Fibroblast of lung (primary cell): ENCODE measurements around the gene RAD23B. TPM values are rescaled to one million over a fixed set of nuclear protein-coding genes. Genes with fewer than 3 reads are reported as not detected.
A peak's percentile ranks its signal among the peaks of the same experiment; 100 is the strongest.

Experiments
- DNase-seq, 2 donors: peaks; one replicate each; pipeline versions ENCODE4 v3.0.0 to v3.0.0-alpha.2; 2010; ENCODE audit warnings: low read depth in 2 of 2
- H2AFZ ChIP-seq: 2 replicates; pipeline ENCODE4 v1.5.1; 2012; ENCODE audit warnings: low read length, control low read depth, inconsistent platforms
- H3K27ac ChIP-seq: 2 replicates; pipeline ENCODE4 v1.5.1; 2011; ENCODE audit warnings: low read length, control low read depth; ENCODE audit not compliant: insufficient read depth
- H3K27me3 ChIP-seq: 2 replicates; pipeline ENCODE4 v1.5.1; 2011; ENCODE audit warnings: mild to moderate bottlenecking, low read length; ENCODE audit not compliant: control insufficient read depth, insufficient read depth
- H3K36me3 ChIP-seq: 2 replicates; pipeline ENCODE4 v1.5.1; 2011; ENCODE audit warnings: low read length; ENCODE audit not compliant: control insufficient read depth, insufficient read depth
- H3K4me1 ChIP-seq: 2 replicates; pipeline ENCODE4 v1.5.1; 2011; ENCODE audit warnings: low read length; ENCODE audit not compliant: control insufficient read depth, insufficient read depth; ENCODE audit errors: extremely low read depth
- H3K4me2 ChIP-seq: 2 replicates; pipeline ENCODE4 v1.5.1; 2011; ENCODE audit warnings: low read length, control low read depth; ENCODE audit not compliant: insufficient read depth; ENCODE audit errors: extremely low read depth
- H3K4me3 ChIP-seq, 4 experiments: fragments of 200-600 bp in 1 of 4; sonication (generic) in 1 of 4; replicated peaks in 1 of 4; 2 replicates each; pipeline ENCODE4 v1.5.1; 2011 to 2016; ENCODE audit warnings: low read length in 4 of 4, low read depth in 3 of 4, mild to moderate bottlenecking in 3 of 4, control low read depth in 2 of 4, inconsistent platforms in 1 of 4, mixed read lengths in 1 of 4; ENCODE audit not compliant: insufficient read depth in 1 of 4; ENCODE audit errors: control extremely low read depth in 1 of 4
- H3K79me2 ChIP-seq: 2 replicates; pipeline ENCODE4 v1.5.1; 2012; ENCODE audit warnings: mild to moderate bottlenecking, low read length, inconsistent platforms; ENCODE audit not compliant: control insufficient read depth, insufficient read depth
- H3K9ac ChIP-seq: 2 replicates; pipeline ENCODE4 v1.5.1; 2011; ENCODE audit warnings: mild to moderate bottlenecking, low read length, control low read depth; ENCODE audit not compliant: insufficient read depth
- H3K9me3 ChIP-seq: 2 replicates; pipeline ENCODE4 v1.5.1; 2012; ENCODE audit warnings: low read depth, low read length; ENCODE audit not compliant: control insufficient read depth, insufficient read depth
- H4K20me1 ChIP-seq: 2 replicates; pipeline ENCODE4 v1.5.1; 2011; ENCODE audit warnings: low read length; ENCODE audit not compliant: control insufficient read depth, insufficient read depth; ENCODE audit errors: extremely low read depth
- EZH2 ChIP-seq: IDR thresholded peaks from 2 replicates; pipeline ENCODE4 v1.5.1; 2012; ENCODE audit warnings: low read length, control low read depth, mild to moderate bottlenecking; ENCODE audit errors: missing control alignments
- polyA plus RNA-seq, 2 donors: library from polyadenylated mRNA; depleted of rRNA in 1 of 2; stranded (reverse) in 1 of 2; unstranded in 1 of 2; fragments of >200 nt; gene quantifications; 2 replicates each; pipeline ENCODE4 v1.2.1, GENCODE V29; 2011 to 2012; ENCODE audit warnings: missing spikeins in 1 of 2
- total RNA-seq: library from RNA; depleted of rRNA; stranded (reverse); fragments of >200 nt; gene quantifications from 2 replicates; pipeline ENCODE4 v1.2.1, GENCODE V29; 2014
- TF ChIP-seq, protein P1 (sequence below), 2 donors: IDR thresholded peaks in 1 of 2; conservative IDR thresholded peaks in 1 of 2; 1 replicate in 1 of 2; 2 replicates in 1 of 2; pipeline ENCODE4 v1.5.1; 2011 to 2012; ENCODE audit warnings: low read length in 2 of 2, control low read depth in 1 of 2, inconsistent platforms in 1 of 2, low read depth in 1 of 2, mild to moderate bottlenecking in 1 of 2

RAD23B gene
- total and polyA plus RNA-seq, 2 donors (not counting 1 experiment from before 2014, with no cell fraction given): 156 to 607 TPM

GRCh38 chr9:107261106-107261505, 22.0 kb upstream of the RAD23B start:
- Histone ChIP-seq H3K4me1 (no peaks in the 10 kb centered on the region), H3K79me2 (no peaks in the 10 kb centered on the region), H3K36me3 (no peaks in the 10 kb centered on the region), H3K9ac (no peak overlapping the region), H3K27ac (no peak overlapping the region), H2AFZ (peak overlapping the region; percentile 54), H3K4me2 (no peak overlapping the region), H3K27me3 (no peaks in the 10 kb centered on the region), H4K20me1 (no peaks in the 10 kb centered on the region), H3K4me3 (no peak overlapping the region), H3K9me3 (no peaks in the 10 kb centered on the region)
- TF ChIP-seq, protein P1, sequence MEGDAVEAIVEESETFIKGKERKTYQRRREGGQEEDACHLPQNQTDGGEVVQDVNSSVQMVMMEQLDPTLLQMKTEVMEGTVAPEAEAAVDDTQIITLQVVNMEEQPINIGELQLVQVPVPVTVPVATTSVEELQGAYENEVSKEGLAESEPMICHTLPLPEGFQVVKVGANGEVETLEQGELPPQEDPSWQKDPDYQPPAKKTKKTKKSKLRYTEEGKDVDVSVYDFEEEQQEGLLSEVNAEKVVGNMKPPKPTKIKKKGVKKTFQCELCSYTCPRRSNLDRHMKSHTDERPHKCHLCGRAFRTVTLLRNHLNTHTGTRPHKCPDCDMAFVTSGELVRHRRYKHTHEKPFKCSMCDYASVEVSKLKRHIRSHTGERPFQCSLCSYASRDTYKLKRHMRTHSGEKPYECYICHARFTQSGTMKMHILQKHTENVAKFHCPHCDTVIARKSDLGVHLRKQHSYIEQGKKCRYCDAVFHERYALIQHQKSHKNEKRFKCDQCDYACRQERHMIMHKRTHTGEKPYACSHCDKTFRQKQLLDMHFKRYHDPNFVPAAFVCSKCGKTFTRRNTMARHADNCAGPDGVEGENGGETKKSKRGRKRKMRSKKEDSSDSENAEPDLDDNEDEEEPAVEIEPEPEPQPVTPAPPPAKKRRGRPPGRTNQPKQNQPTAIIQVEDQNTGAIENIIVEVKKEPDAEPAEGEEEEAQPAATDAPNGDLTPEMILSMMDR (conservative IDR thresholded peaks at IDR 0.05 in 1 of 2, IDR thresholded peaks at IDR 0.05 in 1 of 2; ENCODE audit: low read depth in 1 of 2, low read length in 2 of 2): no peak
- TF ChIP-seq EZH2: no peak
- no peak for DNase-seq

DNA sequence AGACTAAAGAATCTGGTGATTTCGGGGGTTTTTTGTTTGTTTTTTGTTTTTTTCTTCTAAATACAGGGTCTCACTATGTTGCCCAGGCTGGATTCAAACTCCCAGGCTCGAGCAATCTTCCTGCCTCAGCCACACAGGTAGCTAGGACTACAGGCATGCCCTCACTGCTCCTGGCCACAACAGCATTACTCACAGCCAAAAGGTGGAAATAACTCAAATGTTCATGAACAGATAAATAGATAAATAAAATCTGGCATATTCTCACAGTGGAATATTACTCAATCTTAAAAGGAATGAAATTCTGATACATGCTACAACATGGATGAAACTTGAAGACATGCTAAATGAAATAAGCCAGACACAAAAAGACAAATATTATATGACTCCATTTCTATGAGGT, 19.8 kb upstream of the RAD23B start:
- Histone ChIP-seq H3K4me1 (no peaks in the 10 kb centered on the region), H3K9me3 (no peaks in the 10 kb centered on the region), H3K36me3 (no peaks in the 10 kb centered on the region), H3K27me3 (no peaks in the 10 kb centered on the region), H3K4me3 (no peak overlapping the region), H3K4me2 (no peak overlapping the region), H2AFZ (no peak overlapping the region), H4K20me1 (no peaks in the 10 kb centered on the region), H3K9ac (no peak overlapping the region), H3K79me2 (no peaks in the 10 kb centered on the region), H3K27ac (no peak overlapping the region)
- no peak for DNase-seq
- TF ChIP-seq, protein P1 (conservative IDR thresholded peaks at IDR 0.05 in 1 of 2, IDR thresholded peaks at IDR 0.05 in 1 of 2; ENCODE audit: low read depth in 1 of 2, low read length in 2 of 2): no peak
- no peak for TF ChIP-seq EZH2

DNA sequence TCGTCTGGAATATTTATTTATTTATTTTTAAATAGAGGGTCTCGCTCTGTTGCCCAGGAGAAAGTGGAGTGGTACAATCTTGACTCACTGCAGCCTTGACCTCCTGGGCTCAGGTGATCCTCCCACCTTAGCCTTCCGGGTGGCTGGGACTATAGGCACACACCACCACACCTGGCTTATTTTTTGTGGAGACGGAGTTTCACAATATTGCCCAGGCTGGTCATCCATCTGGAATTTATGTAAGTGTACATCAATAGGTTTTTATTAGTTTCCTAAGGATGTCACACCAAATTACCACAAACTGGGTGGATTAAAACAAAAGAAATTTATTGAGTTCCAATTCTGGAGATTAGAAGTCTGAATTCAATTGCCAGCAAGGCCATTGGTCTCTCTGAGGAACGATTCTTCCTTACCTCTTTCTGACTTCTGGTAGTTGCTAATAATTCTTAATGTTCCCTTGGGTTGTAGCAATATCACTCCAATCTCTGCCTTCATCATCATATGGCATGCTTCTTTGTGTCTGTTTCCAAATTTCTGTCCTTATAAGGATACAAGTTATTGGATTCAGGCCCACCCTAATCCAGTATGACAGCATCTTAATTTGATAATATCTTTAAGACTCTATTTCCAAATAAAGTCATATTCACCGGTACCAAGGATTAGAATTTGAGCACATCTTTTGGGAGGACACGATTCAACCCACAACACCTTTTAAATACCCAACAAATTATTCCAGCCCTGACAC, 16.3 kb upstream of the RAD23B start:
- Histone ChIP-seq H3K9me3 (no peaks in the 10 kb centered on the region), H3K9ac (no peak overlapping the region), H2AFZ (no peak overlapping the region), H3K4me3 (no peak overlapping the region), H3K4me1 (peaks cover 11% of the 10 kb centered on the region), H4K20me1 (no peaks in the 10 kb centered on the region), H3K36me3 (no peaks in the 10 kb centered on the region), H3K27ac (no peak overlapping the region), H3K4me2 (no peak overlapping the region), H3K27me3 (no peaks in the 10 kb centered on the region), H3K79me2 (no peaks in the 10 kb centered on the region)
- DNase-seq: no peak
- no peak for TF ChIP-seq EZH2
- TF ChIP-seq, protein P1 (conservative IDR thresholded peaks at IDR 0.05 in 1 of 2, IDR thresholded peaks at IDR 0.05 in 1 of 2; ENCODE audit: low read depth in 1 of 2, low read length in 2 of 2): no peak
